ENCODE results near the gene IQGAP2.
"Not testable (repeated sequence)": the region's sequence is repeated elsewhere in the genome, so short reads cannot be mapped to it uniquely, and the experiment has no call there.

DNA sequence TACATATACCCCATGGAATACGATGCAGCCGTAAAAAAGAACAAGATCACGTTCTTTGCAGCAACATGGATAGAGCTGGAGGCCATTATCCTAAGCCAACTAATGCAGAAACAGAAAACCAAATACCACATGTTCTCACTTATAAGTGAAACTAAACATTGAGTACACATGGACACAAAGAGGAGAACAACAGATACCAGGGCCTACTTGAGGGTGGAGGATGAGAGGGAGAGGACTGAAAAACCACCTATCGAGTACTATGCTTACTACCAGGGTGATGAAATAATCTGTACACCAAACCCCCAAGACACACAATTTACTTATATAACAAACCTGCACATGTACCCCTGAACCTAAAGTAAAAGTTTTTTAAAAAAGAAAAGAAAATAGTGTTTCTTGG, 338.4 kb downstream of the IQGAP2 start:
- not testable (repeated sequence) for TF ChIP-seq L3MBTL2 (conservative IDR thresholded peaks at IDR 0.05); SP1 (IDR thresholded peaks at IDR 0.05); BHLHE40 (IDR thresholded peaks at IDR 0.05; ENCODE audit: borderline replicate concordance); TARDBP (IDR thresholded peaks at IDR 0.05)
- TF ChIP-seq, protein P1, sequence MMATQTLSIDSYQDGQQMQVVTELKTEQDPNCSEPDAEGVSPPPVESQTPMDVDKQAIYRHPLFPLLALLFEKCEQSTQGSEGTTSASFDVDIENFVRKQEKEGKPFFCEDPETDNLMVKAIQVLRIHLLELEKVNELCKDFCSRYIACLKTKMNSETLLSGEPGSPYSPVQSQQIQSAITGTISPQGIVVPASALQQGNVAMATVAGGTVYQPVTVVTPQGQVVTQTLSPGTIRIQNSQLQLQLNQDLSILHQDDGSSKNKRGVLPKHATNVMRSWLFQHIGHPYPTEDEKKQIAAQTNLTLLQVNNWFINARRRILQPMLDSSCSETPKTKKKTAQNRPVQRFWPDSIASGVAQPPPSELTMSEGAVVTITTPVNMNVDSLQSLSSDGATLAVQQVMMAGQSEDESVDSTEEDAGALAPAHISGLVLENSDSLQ (IDR thresholded peaks at IDR 0.05) = not testable (repeated sequence)
